SW 1271 (cell line): ENCODE data around the gene FBXO17.
"Not testable (repeated sequence)": the region's sequence is repeated elsewhere in the genome, so short reads cannot be mapped to it uniquely, and the experiment has no call there.

ENCODE experiments used
- DNase-seq, 2 experiments: peaks; one replicate each; lab custom pipeline; 2025; lab: John Stamatoyannopoulos, UW

Gene FBXO17

GRCh38 chr19:38944981-38945506 lies 30.5 kb downstream of the FBXO17 start:
- no peak for DNase-seq

GRCh38 chr19:38942471-38943181 lies 32.9 kb downstream of the FBXO17 start:
- no peak for DNase-seq

GRCh38 chr19:38941979-38942378 lies 33.6 kb downstream of the FBXO17 start:
- no peak for DNase-seq

- DNase-seq: not testable (repeated sequence)
Measured at GRCh38 chr19:38941466-38941865, 34.1 kb downstream of the FBXO17 start.

GRCh38 chr19:38939957-38940356 lies 35.6 kb downstream of the FBXO17 start:
- no peak for DNase-seq

GRCh38 chr19:38933544-38933943 lies 42.0 kb downstream of the FBXO17 start:
- DNase-seq: no peak

GRCh38 chr19:38932425-38933179 lies 42.9 kb downstream of the FBXO17 start:
- peak in 1 of 2 experiments; percentile 33 for DNase-seq

GRCh38 chr19:38931521-38931793 lies 44.1 kb downstream of the FBXO17 start:
- no peak for DNase-seq

- DNase-seq: peak; percentile 90 to 96
Measured at GRCh38 chr19:38930776-38931520, 44.6 kb downstream of the FBXO17 start, which contains the start of gene MRPS12. Gene MRPS12, plus strand, starts transcription at chr19:38930944. Its CDS starts 351 bp downstream, at chr19:38931295.

GRCh38 chr19:38929929-38930775 lies 45.4 kb downstream of the FBXO17 start, which contains the start of gene SARS2:
Gene SARS2, minus strand, starts transcription at chr19:38930763. Its CDS starts 27 bp downstream, at chr19:38930736.
- DNase-seq: peak; percentile 71 to 91

- DNase-seq: no peak
Measured at GRCh38 chr19:38928391-38929001, 47.0 kb downstream of the FBXO17 start.

- no peak for DNase-seq
Measured at GRCh38 chr19:38924388-38924787, 51.2 kb downstream of the FBXO17 start.

- no peak for DNase-seq
Measured at GRCh38 chr19:38922482-38922881, 53.1 kb downstream of the FBXO17 start.

- no peak for DNase-seq
Measured at GRCh38 chr19:38921420-38922274, 53.9 kb downstream of the FBXO17 start.

GRCh38 chr19:38920602-38921419 lies 54.7 kb downstream of the FBXO17 start:
- DNase-seq: no peak

GRCh38 chr19:38919837-38920601 lies 55.5 kb downstream of the FBXO17 start:
- DNase-seq: no peak

GRCh38 chr19:38918526-38918925 lies 57.0 kb downstream of the FBXO17 start:
- no peak for DNase-seq

GRCh38 chr19:38917921-38918491 lies 57.5 kb downstream of the FBXO17 start:
- no peak for DNase-seq
